HEK293 (cell line): ENCODE results near the gene PANK2.
A peak's percentile ranks its signal among the peaks of the same experiment; 100 is the strongest.

Source experiments
- GFI1B ChIP-seq: fragments of 450-650 bp; formaldehyde crosslinking; IDR thresholded peaks from 2 replicates; pipeline ENCODE4 v1.5.1; 2016; ENCODE audit warnings: missing biosample characterization, missing genetic modification characterization
- IKZF3 ChIP-seq: fragments of 450-650 bp; IDR thresholded peaks from 2 replicates; pipeline ENCODE4 v1.5.0; 2018; ENCODE audit warnings: missing biosample characterization, mild to moderate bottlenecking, missing genetic modification characterization, moderate library complexity
- KLF16 ChIP-seq: fragments of 450-650 bp; formaldehyde crosslinking; IDR thresholded peaks from 2 replicates; pipeline ENCODE4 v1.5.1; 2017; ENCODE audit warnings: missing biosample characterization, missing genetic modification characterization
- KLF9 ChIP-seq: fragments of 450-650 bp; formaldehyde crosslinking; IDR thresholded peaks from 2 replicates; pipeline ENCODE4 v1.5.1; 2016; ENCODE audit warnings: missing biosample characterization, missing genetic modification characterization, low read depth
- MEIS1 ChIP-seq: sonication (generic); formaldehyde crosslinking; IDR thresholded peaks from 2 replicates; pipeline ENCODE4 v1.8.1; 2022; ENCODE audit warnings: missing genetic modification reagents, mild to moderate bottlenecking, borderline replicate concordance
- PBX3 ChIP-seq: sonication (generic); formaldehyde crosslinking; IDR thresholded peaks from 2 replicates; pipeline ENCODE4 v1.8.1; 2022; ENCODE audit warnings: mild to moderate bottlenecking, moderate library complexity, missing genetic modification reagents
- ZBTB11 ChIP-seq: fragments of 450-650 bp; formaldehyde crosslinking; conservative IDR thresholded peaks from 2 replicates; pipeline ENCODE4 v1.5.1; 2016; ENCODE audit warnings: low read depth, missing biosample characterization, missing genetic modification characterization
- ZBTB17 ChIP-seq: fragments of 450-650 bp; formaldehyde crosslinking; IDR thresholded peaks from 2 replicates; pipeline ENCODE4 v1.5.1; 2016; ENCODE audit warnings: missing biosample characterization, missing genetic modification characterization
- ZIC2 ChIP-seq: fragments of 450-650 bp; formaldehyde crosslinking; IDR thresholded peaks from 2 replicates; pipeline ENCODE4 v1.5.1; 2016; ENCODE audit warnings: missing biosample characterization, missing genetic modification characterization
- ZNF112 ChIP-seq: fragments of 450-650 bp; formaldehyde crosslinking; IDR thresholded peaks from 2 replicates; pipeline ENCODE4 v1.5.0; 2017; ENCODE audit warnings: missing biosample characterization, missing genetic modification characterization
- ZNF132 ChIP-seq: fragments of 450-650 bp; formaldehyde crosslinking; IDR thresholded peaks from 2 replicates; pipeline ENCODE4 v1.5.1; 2017; ENCODE audit warnings: missing biosample characterization, missing genetic modification characterization, borderline replicate concordance
- ZNF133 ChIP-seq: fragments of 450-650 bp; formaldehyde crosslinking; IDR thresholded peaks from 2 replicates; pipeline ENCODE4 v1.5.1; 2016; ENCODE audit warnings: missing biosample characterization, missing genetic modification characterization
- ZNF148 ChIP-seq: fragments of 450-650 bp; formaldehyde crosslinking; IDR thresholded peaks from 2 replicates; pipeline ENCODE4 v1.5.0; 2017; ENCODE audit warnings: missing biosample characterization, missing genetic modification characterization, borderline replicate concordance
- ZNF174 ChIP-seq: fragments of 450-650 bp; formaldehyde crosslinking; IDR thresholded peaks from 2 replicates; pipeline ENCODE4 v1.5.0; 2017; ENCODE audit warnings: missing biosample characterization, mild to moderate bottlenecking, missing genetic modification characterization
- ZNF23 ChIP-seq: fragments of 450-650 bp; formaldehyde crosslinking; IDR thresholded peaks from 2 replicates; pipeline ENCODE4 v1.5.1; 2016; ENCODE audit warnings: missing biosample characterization, missing genetic modification characterization, borderline replicate concordance
- ZNF248 ChIP-seq: fragments of 450-650 bp; formaldehyde crosslinking; IDR thresholded peaks from 2 replicates; pipeline ENCODE4 v1.5.1; 2017; ENCODE audit warnings: missing biosample characterization, missing genetic modification characterization
- ZNF311 ChIP-seq: fragments of 450-650 bp; formaldehyde crosslinking; IDR thresholded peaks from 2 replicates; pipeline ENCODE4 v1.5.1; 2017; ENCODE audit warnings: missing biosample characterization, missing genetic modification characterization, borderline replicate concordance
- ZNF324 ChIP-seq: fragments of 450-650 bp; formaldehyde crosslinking; IDR thresholded peaks from 2 replicates; pipeline ENCODE4 v1.5.1; 2016; ENCODE audit warnings: missing biosample characterization, missing genetic modification characterization
- ZNF350 ChIP-seq: fragments of 450-650 bp; formaldehyde crosslinking; IDR thresholded peaks from 2 replicates; pipeline ENCODE4 v1.5.0; 2017; ENCODE audit warnings: missing biosample characterization, mild to moderate bottlenecking, missing genetic modification characterization
- ZNF398 ChIP-seq: fragments of 450-650 bp; formaldehyde crosslinking; IDR thresholded peaks from 2 replicates; pipeline ENCODE4 v1.5.1; 2017; ENCODE audit warnings: missing biosample characterization, missing genetic modification characterization
- ZNF501 ChIP-seq: fragments of 450-650 bp; formaldehyde crosslinking; IDR thresholded peaks from 2 replicates; pipeline ENCODE4 v1.5.1; 2016; ENCODE audit warnings: missing biosample characterization, missing genetic modification characterization
- ZNF558 ChIP-seq: fragments of 450-650 bp; formaldehyde crosslinking; IDR thresholded peaks from 2 replicates; pipeline ENCODE4 v1.5.1; 2016; ENCODE audit warnings: missing biosample characterization, missing genetic modification characterization
- ZNF600 ChIP-seq: fragments of 450-650 bp; formaldehyde crosslinking; IDR thresholded peaks from 2 replicates; pipeline ENCODE4 v1.5.1; 2016; ENCODE audit warnings: missing biosample characterization, missing genetic modification characterization
- ZNF626 ChIP-seq: fragments of 450-650 bp; sonication (Bioruptor Pico); formaldehyde crosslinking; IDR thresholded peaks from 2 replicates; pipeline ENCODE4 v1.5.1; 2018; ENCODE audit warnings: missing biosample characterization, missing genetic modification characterization, inconsistent platforms
- ZNF677 ChIP-seq: fragments of 450-650 bp; IDR thresholded peaks from 2 replicates; pipeline ENCODE4 v1.5.0; 2018; ENCODE audit warnings: missing biosample characterization, mild to moderate bottlenecking, missing genetic modification characterization, moderate library complexity
- ZNF768 ChIP-seq: fragments of 450-650 bp; formaldehyde crosslinking; IDR thresholded peaks from 2 replicates; pipeline ENCODE4 v1.5.1; 2018; ENCODE audit warnings: missing biosample characterization, mild to moderate bottlenecking, missing genetic modification characterization
- ZNF792 ChIP-seq: fragments of 450-650 bp; formaldehyde crosslinking; IDR thresholded peaks from 2 replicates; pipeline ENCODE4 v1.5.1; 2016; ENCODE audit warnings: missing biosample characterization, missing genetic modification characterization

The PANK2 gene

DNA sequence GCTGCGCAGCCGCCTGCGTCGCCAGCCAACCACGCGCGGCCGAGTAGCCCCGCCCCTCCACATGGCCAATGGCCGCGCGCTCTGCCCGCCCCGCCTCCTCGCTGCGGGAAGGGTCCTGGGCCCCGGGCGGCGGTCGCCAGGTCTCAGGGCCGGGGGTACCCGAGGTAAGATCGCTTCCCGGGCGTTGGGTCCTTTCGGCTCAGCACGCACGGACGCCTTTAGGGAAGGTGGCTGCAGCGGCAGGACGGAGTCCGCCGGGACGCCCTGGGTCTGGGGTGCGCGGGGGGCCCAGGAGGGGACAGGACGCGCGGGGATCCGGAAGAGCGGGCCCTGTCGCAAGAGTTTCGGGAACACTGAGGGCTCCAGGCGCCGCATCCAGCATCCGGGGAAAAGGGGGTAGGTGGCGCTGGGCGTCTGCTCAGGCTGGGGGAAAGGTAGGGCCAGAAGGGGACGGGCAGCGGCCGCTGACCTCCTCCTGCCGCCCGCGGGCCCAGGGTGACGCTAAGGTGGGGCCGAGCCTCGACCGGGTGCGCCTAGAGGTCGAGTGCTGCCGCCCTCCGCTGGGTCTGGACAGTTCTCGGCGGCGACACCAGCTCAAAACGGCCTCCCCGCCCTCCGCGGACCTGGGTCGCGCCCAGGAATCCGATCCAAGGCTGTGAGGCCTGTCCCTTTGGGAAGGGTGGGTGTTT lies 42.3 kb upstream of the PANK2 start, which contains the start of gene MAVS (continued):
- TF ChIP-seq ZNF398 (tag by site-specific recombination) (0 out of 2 replicates have a peak, but pooled peaks have one; percentile 10), MEIS1 (CRISPR knock-in tag) (no peak), GFI1B (tag by site-specific recombination) (no peak), ZNF133 (tag by site-specific recombination) (no peak), ZNF148 (tag by site-specific recombination) (no peak), ZNF768 (tag by site-specific recombination) (no peak), ZNF350 (tag by site-specific recombination) (no peak), ZNF677 (tag by site-specific recombination) (no peak), ZNF174 (tag by site-specific recombination) (no peak), IKZF3 (tag by site-specific recombination) (no peak), ZIC2 (tag by site-specific recombination) (peak; percentile 81), ZBTB11 (tag by site-specific recombination) (peak; percentile 58), ZNF311 (tag by site-specific recombination) (no peak), ZBTB17 (tag by site-specific recombination) (peak; percentile 28; the same call in 1 of the 2 replicates), ZNF112 (tag by site-specific recombination) (no peak), ZNF132 (tag by site-specific recombination) (no peak), KLF9 (tag by site-specific recombination) (peak; percentile 55), ZNF600 (tag by site-specific recombination) (peak; percentile 60), PBX3 (CRISPR knock-in tag) (peak; percentile 47; the same call in 1 of the 2 replicates), KLF16 (0 out of 2 replicates have a peak, but pooled peaks have one; percentile 54), ZNF23 (tag by site-specific recombination) (no peak), ZNF248 (tag by site-specific recombination) (no peak), ZNF501 (tag by site-specific recombination) (peak; percentile 80), ZNF626 (tag by site-specific recombination) (no peak), ZNF792 (no peak), ZNF324 (tag by site-specific recombination) (peak; percentile 46; the same call in 1 of the 2 replicates), ZNF558 (tag by site-specific recombination) (no peak)
